ENCODE data around the gene POLR2F. TPM values are rescaled to one million over a fixed set of nuclear protein-coding genes. Genes with fewer than 3 reads are reported as not detected.

POLR2F gene
- polyA plus RNA-seq, 1 donor from 2014 or later, result 195 TPM

DNA sequence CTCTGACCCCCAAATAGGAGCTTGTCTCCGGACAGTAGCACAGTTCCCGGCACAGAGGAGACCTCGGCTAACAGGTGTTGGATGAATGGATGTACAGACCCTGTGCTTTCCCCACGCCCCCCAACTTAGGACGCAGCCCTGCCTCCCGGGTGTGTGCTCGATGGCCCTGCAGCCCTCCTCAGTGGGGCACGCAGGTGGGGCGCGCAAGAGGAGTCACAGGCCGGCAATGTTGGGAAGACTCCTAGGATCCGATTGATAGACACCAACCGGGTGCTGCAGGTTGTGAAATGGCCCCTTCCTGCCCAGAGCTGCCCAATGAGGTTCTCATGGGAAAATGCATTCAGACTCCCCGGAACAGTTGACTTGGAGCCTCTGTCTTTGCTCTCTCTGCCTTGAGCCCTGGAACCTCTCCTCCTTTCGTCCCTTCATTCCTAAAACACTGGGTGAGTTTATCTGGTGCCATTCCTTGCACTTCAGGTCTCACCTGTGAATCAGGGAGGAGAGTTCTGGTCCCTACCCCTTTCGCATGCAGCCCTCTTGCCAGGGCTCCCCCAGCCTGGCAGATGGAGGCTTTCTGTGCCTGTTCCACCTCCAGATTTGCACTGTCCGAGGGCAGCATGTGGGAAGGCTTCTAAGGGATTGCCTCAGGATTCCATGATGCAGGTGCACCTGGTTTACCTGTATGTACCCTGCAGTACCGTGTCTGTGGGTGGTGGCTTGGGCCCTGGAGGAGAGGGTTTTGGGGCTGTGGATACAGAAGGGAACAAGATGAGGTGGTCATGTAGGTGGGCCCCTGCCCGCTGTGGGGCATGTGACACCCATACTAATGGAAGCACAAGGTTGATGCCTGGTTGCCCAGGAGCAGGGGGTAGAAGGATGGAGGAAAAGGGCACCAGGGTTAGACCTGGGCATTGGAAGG lies 46.2 kb upstream of the POLR2F start:
- Histone ChIP-seq H3K79me2 (replicated peaks; ENCODE audit: insufficient read depth, low read length) (no peaks in the 10 kb centered on the region), H3K27ac (ENCODE audit: low read length) (no peak overlapping the region), H3K4me2 (ENCODE audit: low read length) (peak overlapping the region; percentile 27), H3K9ac (ENCODE audit: low read length) (peak overlapping the region; percentile 68), H3K27me3 (ENCODE audit: insufficient read depth, low read depth, low read length) (no peaks in the 10 kb centered on the region), H4K20me1 (ENCODE audit: insufficient read depth) (no peaks in the 10 kb centered on the region), H2AFZ (ENCODE audit: low read depth, low read length) (no peak overlapping the region), H3K9me2 (ENCODE audit: insufficient read depth, low read length) (no peaks in the 10 kb centered on the region), H3K4me3 (ENCODE audit: low read length) (peak overlapping the region; percentile 67), H3F3A (ENCODE audit: insufficient read depth, low read length, poor library complexity, severe bottlenecking) (no peaks in the 10 kb centered on the region), H3K36me3 (ENCODE audit: insufficient read depth, low read length) (no peaks in the 10 kb centered on the region), H3K9me3 (ENCODE audit: low read length) (no peaks in the 10 kb centered on the region)
- TF ChIP-seq, protein P1, sequence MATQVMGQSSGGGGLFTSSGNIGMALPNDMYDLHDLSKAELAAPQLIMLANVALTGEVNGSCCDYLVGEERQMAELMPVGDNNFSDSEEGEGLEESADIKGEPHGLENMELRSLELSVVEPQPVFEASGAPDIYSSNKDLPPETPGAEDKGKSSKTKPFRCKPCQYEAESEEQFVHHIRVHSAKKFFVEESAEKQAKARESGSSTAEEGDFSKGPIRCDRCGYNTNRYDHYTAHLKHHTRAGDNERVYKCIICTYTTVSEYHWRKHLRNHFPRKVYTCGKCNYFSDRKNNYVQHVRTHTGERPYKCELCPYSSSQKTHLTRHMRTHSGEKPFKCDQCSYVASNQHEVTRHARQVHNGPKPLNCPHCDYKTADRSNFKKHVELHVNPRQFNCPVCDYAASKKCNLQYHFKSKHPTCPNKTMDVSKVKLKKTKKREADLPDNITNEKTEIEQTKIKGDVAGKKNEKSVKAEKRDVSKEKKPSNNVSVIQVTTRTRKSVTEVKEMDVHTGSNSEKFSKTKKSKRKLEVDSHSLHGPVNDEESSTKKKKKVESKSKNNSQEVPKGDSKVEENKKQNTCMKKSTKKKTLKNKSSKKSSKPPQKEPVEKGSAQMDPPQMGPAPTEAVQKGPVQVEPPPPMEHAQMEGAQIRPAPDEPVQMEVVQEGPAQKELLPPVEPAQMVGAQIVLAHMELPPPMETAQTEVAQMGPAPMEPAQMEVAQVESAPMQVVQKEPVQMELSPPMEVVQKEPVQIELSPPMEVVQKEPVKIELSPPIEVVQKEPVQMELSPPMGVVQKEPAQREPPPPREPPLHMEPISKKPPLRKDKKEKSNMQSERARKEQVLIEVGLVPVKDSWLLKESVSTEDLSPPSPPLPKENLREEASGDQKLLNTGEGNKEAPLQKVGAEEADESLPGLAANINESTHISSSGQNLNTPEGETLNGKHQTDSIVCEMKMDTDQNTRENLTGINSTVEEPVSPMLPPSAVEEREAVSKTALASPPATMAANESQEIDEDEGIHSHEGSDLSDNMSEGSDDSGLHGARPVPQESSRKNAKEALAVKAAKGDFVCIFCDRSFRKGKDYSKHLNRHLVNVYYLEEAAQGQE (IDR thresholded peaks at IDR 0.05; ENCODE audit: borderline replicate concordance), result no peak
- TF ChIP-seq, protein P2, sequence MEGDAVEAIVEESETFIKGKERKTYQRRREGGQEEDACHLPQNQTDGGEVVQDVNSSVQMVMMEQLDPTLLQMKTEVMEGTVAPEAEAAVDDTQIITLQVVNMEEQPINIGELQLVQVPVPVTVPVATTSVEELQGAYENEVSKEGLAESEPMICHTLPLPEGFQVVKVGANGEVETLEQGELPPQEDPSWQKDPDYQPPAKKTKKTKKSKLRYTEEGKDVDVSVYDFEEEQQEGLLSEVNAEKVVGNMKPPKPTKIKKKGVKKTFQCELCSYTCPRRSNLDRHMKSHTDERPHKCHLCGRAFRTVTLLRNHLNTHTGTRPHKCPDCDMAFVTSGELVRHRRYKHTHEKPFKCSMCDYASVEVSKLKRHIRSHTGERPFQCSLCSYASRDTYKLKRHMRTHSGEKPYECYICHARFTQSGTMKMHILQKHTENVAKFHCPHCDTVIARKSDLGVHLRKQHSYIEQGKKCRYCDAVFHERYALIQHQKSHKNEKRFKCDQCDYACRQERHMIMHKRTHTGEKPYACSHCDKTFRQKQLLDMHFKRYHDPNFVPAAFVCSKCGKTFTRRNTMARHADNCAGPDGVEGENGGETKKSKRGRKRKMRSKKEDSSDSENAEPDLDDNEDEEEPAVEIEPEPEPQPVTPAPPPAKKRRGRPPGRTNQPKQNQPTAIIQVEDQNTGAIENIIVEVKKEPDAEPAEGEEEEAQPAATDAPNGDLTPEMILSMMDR (IDR thresholded peaks at IDR 0.05; ENCODE audit: poor library complexity, severe bottlenecking), result no peak
- TF ChIP-seq SMC3 (conservative IDR thresholded peaks at IDR 0.05; ENCODE audit: poor library complexity) (no peak), RAD21 (conservative IDR thresholded peaks at IDR 0.05) (no peak), MXI1 (conservative IDR thresholded peaks at IDR 0.05; ENCODE audit: poor library complexity, severe bottlenecking) (no peak), POLR2AphosphoS5 (IDR thresholded peaks at IDR 0.05) (no peak), TAF1 (IDR thresholded peaks at IDR 0.05; ENCODE audit: low read depth) (no peak), EZH2 (IDR thresholded peaks at IDR 0.05; ENCODE audit: borderline replicate concordance, insufficient read depth, low read length, poor library complexity, severe bottlenecking) (no peak), EP300 (conservative IDR thresholded peaks at IDR 0.05; ENCODE audit: poor library complexity, severe bottlenecking) (no peak)

DNA sequence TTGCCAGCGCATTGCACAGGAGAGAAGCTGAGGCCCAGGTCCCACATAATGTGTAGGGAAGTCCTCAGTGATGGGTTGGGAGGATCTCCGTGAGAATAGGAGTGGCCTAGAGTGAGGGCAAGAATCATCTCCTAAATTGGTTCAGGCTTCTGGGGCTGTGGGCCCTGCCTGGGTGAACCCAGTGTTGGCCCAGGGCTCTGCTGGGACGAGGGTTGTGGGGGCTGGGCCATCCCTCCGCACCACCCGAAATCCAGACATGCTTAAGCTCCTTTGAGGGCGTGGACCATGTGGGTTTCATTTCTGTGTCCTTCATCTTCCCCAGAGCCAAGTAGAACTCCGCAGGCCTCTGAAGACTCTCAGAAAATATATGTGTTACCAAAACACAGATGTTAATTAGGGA lies 43.7 kb upstream of the POLR2F start:
- H3K27me3 ChIP-seq (ENCODE audit: insufficient read depth, low read depth, low read length), result no peaks in the 10 kb centered on the region
- no peak overlapping the region for H2AFZ ChIP-seq (ENCODE audit: low read depth, low read length)
- H3K9me2 ChIP-seq (ENCODE audit: insufficient read depth, low read length), result no peaks in the 10 kb centered on the region
- no peaks in the 10 kb centered on the region for H3K36me3 ChIP-seq (ENCODE audit: insufficient read depth, low read length)
- H3K9ac ChIP-seq (ENCODE audit: low read length), result no peak overlapping the region
- H3K9me3 ChIP-seq (ENCODE audit: low read length), result no peaks in the 10 kb centered on the region
- no peaks in the 10 kb centered on the region for H3K79me2 ChIP-seq (replicated peaks; ENCODE audit: insufficient read depth, low read length)
- no peak overlapping the region for H3K4me3 ChIP-seq (ENCODE audit: low read length)
- H3K27ac ChIP-seq (ENCODE audit: low read length), result no peak overlapping the region
- no peak overlapping the region for H3K4me2 ChIP-seq (ENCODE audit: low read length)
- H3F3A ChIP-seq (ENCODE audit: insufficient read depth, low read length, poor library complexity, severe bottlenecking), result no peaks in the 10 kb centered on the region
- no peak for TF ChIP-seq MXI1 (conservative IDR thresholded peaks at IDR 0.05; ENCODE audit: poor library complexity, severe bottlenecking)
- TF ChIP-seq TAF1 (IDR thresholded peaks at IDR 0.05; ENCODE audit: low read depth), result no peak
- TF ChIP-seq RAD21 (conservative IDR thresholded peaks at IDR 0.05), result no peak
- TF ChIP-seq POLR2AphosphoS5 (IDR thresholded peaks at IDR 0.05), result no peak
- TF ChIP-seq, protein P1 (IDR thresholded peaks at IDR 0.05; ENCODE audit: borderline replicate concordance), result no peak
- no peak for TF ChIP-seq SMC3 (conservative IDR thresholded peaks at IDR 0.05; ENCODE audit: poor library complexity)
- no peak for TF ChIP-seq EZH2 (IDR thresholded peaks at IDR 0.05; ENCODE audit: borderline replicate concordance, insufficient read depth, low read length, poor library complexity, severe bottlenecking)
- TF ChIP-seq EP300 (conservative IDR thresholded peaks at IDR 0.05; ENCODE audit: poor library complexity, severe bottlenecking), result no peak
- TF ChIP-seq, protein P2 (IDR thresholded peaks at IDR 0.05; ENCODE audit: poor library complexity, severe bottlenecking), result no peak
- no peaks in the 10 kb centered on the region for H4K20me1 ChIP-seq (ENCODE audit: insufficient read depth)
